Epithelial cell of prostate (primary cell): ENCODE data around the gene BAX.

Experiments
- DNase-seq: peaks from one replicate; pipeline ENCODE4 v3.0.0-alpha.2; 2011; ENCODE audit warnings: low read depth, low spot score
- H3K27ac ChIP-seq: fragments of 450-650 bp; 2 replicates; pipeline ENCODE4 v1.5.1; 2017; ENCODE audit warnings: mild to moderate bottlenecking

BAX gene

GRCh38 chr19:48928164-48929025, 26.3 kb upstream of the BAX start:
- H3K27ac ChIP-seq: peak overlapping the region; percentile 99
- peak; percentile 27 for DNase-seq

- peak within 1 kb of the TSS; percentile 61 for H3K27ac ChIP-seq
Observed at GRCh38 chr19:48933382-48933932, 21.2 kb upstream of the BAX start, which contains the start of gene DHDH. DHDH (plus strand) TSS chr19:48933699; CDS start chr19:48933722, 23 bp downstream.

GRCh38 chr19:48934837-48935236, 19.8 kb upstream of the BAX start:
- H3K27ac ChIP-seq: no peak overlapping the region
- no peak for DNase-seq

More at GRCh38 chr19:48933382-48933932, 21.2 kb upstream of the BAX start, which contains the start of gene DHDH:
- DNase-seq: peak; percentile 78

GRCh38 chr19:48935864-48936263, 18.8 kb upstream of the BAX start:
- no peak overlapping the region for H3K27ac ChIP-seq
- no peak for DNase-seq

GRCh38 chr19:48938256-48938655, 16.4 kb upstream of the BAX start:
- no peak for DNase-seq
- no peak overlapping the region for H3K27ac ChIP-seq

GRCh38 chr19:48940902-48941301, 13.8 kb upstream of the BAX start:
- DNase-seq: no peak
- H3K27ac ChIP-seq: no peak overlapping the region

GRCh38 chr19:48943081-48943480, 11.6 kb upstream of the BAX start:
- no peak overlapping the region for H3K27ac ChIP-seq
- DNase-seq: no peak

- no peak for DNase-seq
- H3K27ac ChIP-seq: no peak overlapping the region
Observed at GRCh38 chr19:48945415-48945814, 9.3 kb upstream of the BAX start.

GRCh38 chr19:48945817-48946216, 8.9 kb upstream of the BAX start:
- DNase-seq: no peak
- H3K27ac ChIP-seq: no peak overlapping the region

GRCh38 chr19:48946463-48947257, 8.0 kb upstream of the BAX start:
- DNase-seq: no peak

GRCh38 chr19:48947258-48947542, 7.5 kb upstream of the BAX start:
- no peak overlapping the region for H3K27ac ChIP-seq
- no peak for DNase-seq

More at GRCh38 chr19:48946463-48947257, 8.0 kb upstream of the BAX start:
- no peak overlapping the region for H3K27ac ChIP-seq

- DNase-seq: no peak
- no peak overlapping the region for H3K27ac ChIP-seq
Observed at GRCh38 chr19:48950159-48950558, 4.5 kb upstream of the BAX start.

GRCh38 chr19:48950830-48951519, 3.7 kb upstream of the BAX start:
- DNase-seq: no peak

GRCh38 chr19:48953141-48953540, 1.5 kb upstream of the BAX start:
- no peak overlapping the region for H3K27ac ChIP-seq
- DNase-seq: no peak

More at GRCh38 chr19:48950830-48951519, 3.7 kb upstream of the BAX start:
- no peak overlapping the region for H3K27ac ChIP-seq

- no peak for DNase-seq
- H3K27ac ChIP-seq: peak overlapping the region; percentile 78
Observed at GRCh38 chr19:48953990-48954594, 583 bp upstream of the BAX start.

GRCh38 chr19:48955308-48955958, 758 bp downstream of the BAX start:
- peak overlapping the region; percentile 78 for H3K27ac ChIP-seq
- DNase-seq: no peak

- no peak overlapping the region for H3K27ac ChIP-seq
- DNase-seq: no peak
Observed at GRCh38 chr19:48958006-48958405, 3.3 kb downstream of the BAX start.

GRCh38 chr19:48959341-48960239, 4.9 kb downstream of the BAX start:
- H3K27ac ChIP-seq: no peak overlapping the region
- no peak for DNase-seq
